Measurements from ENCODE around the gene TANC2. TPM values are rescaled to one million over a fixed set of nuclear protein-coding genes. Genes with fewer than 3 reads are reported as not detected.
"Not testable (repeated sequence)": the region's sequence is repeated elsewhere in the genome, so short reads cannot be mapped to it uniquely, and the experiment has no call there.

The TANC2 gene
- total and polyA plus RNA-seq, 12 donors = 1.5 to 50.7 (median 13.3) TPM

- peaks cover 0 to 4% (median 0%) of the 10 kb centered on the region in 3 donors for H3K9me3 ChIP-seq (replicated peaks in 1 of 3)
- H3K27me3 ChIP-seq = no peaks in the 10 kb centered on the region
- H3K4me3 ChIP-seq = no peak overlapping the region
- no peak overlapping the region for H3K27ac ChIP-seq
- intact Hi-C loops (cut with DNase I) = no loop called here
- TF ChIP-seq POLR2A (IDR thresholded peaks at IDR 0.05) (no peak), CTCF (IDR thresholded peaks at IDR 0.05) (no peak)
- no peaks in the 10 kb centered on the region for H3K4me1 ChIP-seq (replicated peaks in 1 of 2)
- DNase-seq = no peak
- no peaks in the 10 kb centered on the region for H3K36me3 ChIP-seq (replicated peaks in 1 of 2)
- 88 to 95% (median 92%) methylated on average over 2 of the region's 2 CpGs for WGBS, 4 donors
These were observed 9.2 kb downstream of the TANC2 start for GRCh38 chr17:62975206-62975605.

GRCh38 chr17:62976643-62977231 is 10.7 kb downstream of the TANC2 start:
- intact Hi-C loops (cut with DNase I); H3K9me3 ChIP-seq (replicated peaks in 1 of 3); H3K27ac ChIP-seq; H3K4me1 ChIP-seq (replicated peaks in 1 of 2); H3K36me3 ChIP-seq (replicated peaks in 1 of 2); H3K4me3 ChIP-seq; H3K27me3 ChIP-seq; DNase-seq: not testable (repeated sequence)
- WGBS, 4 donors = 84 to 93% (median 86%) methylated on average over 9 of the region's 9 CpGs

GRCh38 chr17:62980842-62981241 is 14.8 kb downstream of the TANC2 start:
- Histone ChIP-seq H3K27ac (no peak overlapping the region), H3K27me3 (no peaks in the 10 kb centered on the region), H3K4me1 (replicated peaks in 1 of 2) (no peaks in the 10 kb centered on the region), H3K9me3 (replicated peaks in 1 of 3) (peaks cover 0 to 13% (median 8%) of the 10 kb centered on the region in 3 donors), H3K4me3 (no peak overlapping the region), H3K36me3 (replicated peaks in 1 of 2) (no peaks in the 10 kb centered on the region)
- no peak for DNase-seq
- TF ChIP-seq POLR2A (IDR thresholded peaks at IDR 0.05) = no peak
- no peak for TF ChIP-seq CTCF (IDR thresholded peaks at IDR 0.05)
- intact Hi-C loops (cut with DNase I) = no loop called here
- 73 to 87% (median 80%) methylated on average over 3 of the region's 3 CpGs for WGBS, 4 donors

GRCh38 chr17:62981933-62982332 is 15.9 kb downstream of the TANC2 start:
- Histone ChIP-seq H3K27me3 (no peaks in the 10 kb centered on the region), H3K27ac (no peak overlapping the region), H3K9me3 (replicated peaks in 1 of 3) (peaks cover 0 to 13% (median 8%) of the 10 kb centered on the region in 3 donors), H3K36me3 (replicated peaks in 1 of 2) (no peaks in the 10 kb centered on the region), H3K4me3 (no peak overlapping the region), H3K4me1 (replicated peaks in 1 of 2) (no peaks in the 10 kb centered on the region)
- no peak for TF ChIP-seq CTCF (IDR thresholded peaks at IDR 0.05)
- TF ChIP-seq POLR2A (IDR thresholded peaks at IDR 0.05) = no peak
- intact Hi-C loops (cut with DNase I) = no loop called here
- no peak for DNase-seq
- WGBS, 4 donors = 88 to 93% (median 91%) methylated on average over 2 of the region's 2 CpGs

GRCh38 chr17:62984801-62985200 is 18.8 kb downstream of the TANC2 start:
- Histone ChIP-seq H3K27me3 (no peaks in the 10 kb centered on the region), H3K36me3 (replicated peaks in 1 of 2) (no peaks in the 10 kb centered on the region), H3K4me3 (no peak overlapping the region), H3K4me1 (replicated peaks in 1 of 2) (no peaks in the 10 kb centered on the region), H3K9me3 (replicated peaks in 1 of 3) (peaks cover 0 to 13% (median 4%) of the 10 kb centered on the region in 3 donors), H3K27ac (no peak overlapping the region)
- WGBS, 4 donors = 92 to 98% (median 95%) methylated on average over 1 of the region's 1 CpG
- DNase-seq = no peak
- TF ChIP-seq POLR2A (IDR thresholded peaks at IDR 0.05) = no peak
- TF ChIP-seq CTCF (IDR thresholded peaks at IDR 0.05) = no peak
- intact Hi-C loops (cut with DNase I) = no loop called here

Measured in adrenal gland (tissue), 12 donors.